Activated naive CD8-positive, alpha-beta T cell treated with anti-CD3 and anti-CD28 coated beads, Interleukin-2, amount 10 ng/mL, durations not matched to agents 7 days and 5 days (primary cell): ENCODE measurements around the gene MBOAT2. TPM values are rescaled to one million over a fixed set of nuclear protein-coding genes. Genes with fewer than 3 reads are reported as not detected.
"Not testable (repeated sequence)": the region's sequence is repeated elsewhere in the genome, so short reads cannot be mapped to it uniquely, and the experiment has no call there.

Experiments
- ATAC-seq: fragments of 150-1000 bp; cut with Tn5 transposase; one replicate; pipeline ENCODE4 v1.10.0; 2021; ENCODE audit warnings: low read depth, moderate library complexity
- POLR2A ChIA-PET: fragments of 350-600 bp; sonication (Branson Sonifier 250); formaldehyde crosslinking; loops from one replicate; lab custom pipeline; 2021; ENCODE audit warnings: antibody characterized with exemption; lab: Charles Lee
- DNase-seq: peaks from one replicate; pipeline ENCODE4 v3.0.0; 2021
- H3K27ac Mint-ChIP-seq: one replicate; pipeline ENCODE4 v1.8.0; 2022; ENCODE audit warnings: mild to moderate bottlenecking, mixed read lengths
- H3K27me3 Mint-ChIP-seq: one replicate; pipeline ENCODE4 v1.8.0; 2022; ENCODE audit warnings: mild to moderate bottlenecking, moderate library complexity, mixed read lengths
- H3K36me3 Mint-ChIP-seq: one replicate; pipeline ENCODE4 v1.8.0; 2021; ENCODE audit warnings: mild to moderate bottlenecking, mixed read lengths
- H3K4me1 Mint-ChIP-seq: one replicate; pipeline ENCODE4 v1.8.0; 2021; ENCODE audit warnings: mixed read lengths
- H3K4me3 Mint-ChIP-seq: one replicate; pipeline ENCODE4 v1.8.0; 2022; ENCODE audit warnings: mild to moderate bottlenecking, moderate library complexity, mixed read lengths
- H3K9me3 Mint-ChIP-seq: one replicate; pipeline ENCODE4 v1.8.0; 2021; ENCODE audit warnings: mixed read lengths
- total RNA-seq, 2 experiments: library from RNA; stranded (reverse); gene quantifications; one replicate each; pipeline ENCODE4 v1.2.3, GENCODE V29; 2021

Gene MBOAT2
- 1 to 10 TPM; 3.6 to 4.0 TPM for total RNA-seq

GRCh38 chr2:9003616-9004337, at the start of gene MBOAT2:
Gene MBOAT2, minus strand, starts transcription at chr2:9003684. Its CDS starts 70 bp downstream, at chr2:9003614.
- DNase-seq (peak; percentile 85), ATAC-seq (peak; percentile 93)
- POLR2A ChIA-PET = no interaction called here
- H3K4me1 Mint-ChIP-seq = peaks cover 14% of the 10 kb centered on the region
- peak within 1 kb of the TSS; percentile 77 for H3K4me3 Mint-ChIP-seq
- H3K27me3 Mint-ChIP-seq = peaks cover 18% of the 10 kb centered on the region
- H3K9me3 Mint-ChIP-seq = no peaks in the 10 kb centered on the region
- H3K27ac Mint-ChIP-seq = peak within 1 kb of the TSS; percentile 60
- no peaks in the 10 kb centered on the region for H3K36me3 Mint-ChIP-seq

GRCh38 chr2:9052821-9053533, 49.5 kb upstream of the MBOAT2 start:
- Mint-ChIP-seq H3K27me3 (no peaks in the 10 kb centered on the region), H3K36me3 (no peaks in the 10 kb centered on the region), H3K27ac (no peak overlapping the region), H3K4me3 (no peak overlapping the region), H3K9me3 (peaks cover 2% of the 10 kb centered on the region), H3K4me1 (peaks cover 6% of the 10 kb centered on the region)
- DNase-seq (no peak), ATAC-seq (no peak)
- POLR2A ChIA-PET = no interaction called here

GRCh38 chr2:9051451-9051850, 48.0 kb upstream of the MBOAT2 start:
- ATAC-seq, POLR2A ChIA-PET, H3K27me3 Mint-ChIP-seq: not testable (repeated sequence)

GRCh38 chr2:9050122-9050809, 46.8 kb upstream of the MBOAT2 start:
- POLR2A ChIA-PET = no interaction called here

More at GRCh38 chr2:9051451-9051850, 48.0 kb upstream of the MBOAT2 start:
- H3K9me3 Mint-ChIP-seq, H3K36me3 Mint-ChIP-seq, H3K4me3 Mint-ChIP-seq, DNase-seq, H3K27ac Mint-ChIP-seq, H3K4me1 Mint-ChIP-seq: not testable (repeated sequence)

GRCh38 chr2:9045595-9045994, 42.1 kb upstream of the MBOAT2 start:
- Mint-ChIP-seq H3K27ac (no peak overlapping the region), H3K4me1 (no peaks in the 10 kb centered on the region), H3K4me3 (no peak overlapping the region), H3K36me3 (no peaks in the 10 kb centered on the region), H3K9me3 (peaks cover 2% of the 10 kb centered on the region), H3K27me3 (no peaks in the 10 kb centered on the region)
- ATAC-seq (no peak), DNase-seq (no peak)
- POLR2A ChIA-PET = no interaction called here

More at GRCh38 chr2:9050122-9050809, 46.8 kb upstream of the MBOAT2 start:
- H3K27ac Mint-ChIP-seq = no peak overlapping the region
- H3K4me3 Mint-ChIP-seq = no peak overlapping the region
- H3K9me3 Mint-ChIP-seq = no peaks in the 10 kb centered on the region
- ATAC-seq = no peak
- H3K4me1 Mint-ChIP-seq = peaks cover 2% of the 10 kb centered on the region
- DNase-seq = no peak
- no peaks in the 10 kb centered on the region for H3K36me3 Mint-ChIP-seq
- no peaks in the 10 kb centered on the region for H3K27me3 Mint-ChIP-seq

GRCh38 chr2:9043491-9043890, 40.0 kb upstream of the MBOAT2 start:
- POLR2A ChIA-PET, H3K4me1 Mint-ChIP-seq: not testable (repeated sequence)

GRCh38 chr2:9037166-9037565, 33.7 kb upstream of the MBOAT2 start:
- POLR2A ChIA-PET = no interaction called here
- Mint-ChIP-seq H3K4me3 (no peak overlapping the region), H3K27ac (no peak overlapping the region), H3K9me3 (peaks cover 7% of the 10 kb centered on the region), H3K36me3 (no peaks in the 10 kb centered on the region), H3K27me3 (peaks cover 17% of the 10 kb centered on the region), H3K4me1 (peaks cover 15% of the 10 kb centered on the region)
- DNase-seq (no peak), ATAC-seq (no peak)

More at GRCh38 chr2:9043491-9043890, 40.0 kb upstream of the MBOAT2 start:
- not testable (repeated sequence) for ATAC-seq, H3K27ac Mint-ChIP-seq, H3K27me3 Mint-ChIP-seq, DNase-seq, H3K9me3 Mint-ChIP-seq, H3K4me3 Mint-ChIP-seq, H3K36me3 Mint-ChIP-seq

GRCh38 chr2:9033385-9034168, 30.1 kb upstream of the MBOAT2 start:
- no peak for DNase-seq
- H3K36me3 Mint-ChIP-seq = no peaks in the 10 kb centered on the region
- POLR2A ChIA-PET = no interaction called here

GRCh38 chr2:9032536-9033255, 29.2 kb upstream of the MBOAT2 start:
- H3K4me3 Mint-ChIP-seq = no peak overlapping the region
- H3K27ac Mint-ChIP-seq = no peak overlapping the region
- H3K36me3 Mint-ChIP-seq = no peaks in the 10 kb centered on the region
- no peak for DNase-seq
- peaks cover 41% of the 10 kb centered on the region for H3K27me3 Mint-ChIP-seq
- no peaks in the 10 kb centered on the region for H3K9me3 Mint-ChIP-seq
- peaks cover 15% of the 10 kb centered on the region for H3K4me1 Mint-ChIP-seq
- POLR2A ChIA-PET = no interaction called here
- no peak for ATAC-seq

More at GRCh38 chr2:9033385-9034168, 30.1 kb upstream of the MBOAT2 start:
- ATAC-seq = peak; percentile 76
- Mint-ChIP-seq H3K27me3 (peaks cover 40% of the 10 kb centered on the region), H3K4me3 (peak overlapping the region; percentile 33), H3K27ac (peak overlapping the region; percentile 31), H3K4me1 (peaks cover 15% of the 10 kb centered on the region), H3K9me3 (peaks cover 5% of the 10 kb centered on the region)

GRCh38 chr2:9032121-9032520, 28.6 kb upstream of the MBOAT2 start:
- DNase-seq = no peak
- POLR2A ChIA-PET = no interaction called here
- Mint-ChIP-seq H3K4me3 (no peak overlapping the region), H3K36me3 (no peaks in the 10 kb centered on the region), H3K27ac (no peak overlapping the region), H3K9me3 (no peaks in the 10 kb centered on the region), H3K27me3 (peaks cover 37% of the 10 kb centered on the region), H3K4me1 (peaks cover 15% of the 10 kb centered on the region)
- ATAC-seq = no peak

- H3K4me1 Mint-ChIP-seq = peaks cover 15% of the 10 kb centered on the region
- peaks cover 38% of the 10 kb centered on the region for H3K27me3 Mint-ChIP-seq
- H3K36me3 Mint-ChIP-seq = no peaks in the 10 kb centered on the region
- POLR2A ChIA-PET = no interaction called here
- DNase-seq (no peak), ATAC-seq (no peak)
- no peaks in the 10 kb centered on the region for H3K9me3 Mint-ChIP-seq
- no peak overlapping the region for H3K27ac Mint-ChIP-seq
- no peak overlapping the region for H3K4me3 Mint-ChIP-seq
Observed at GRCh38 chr2:9031246-9031645, 27.8 kb upstream of the MBOAT2 start.

- DNase-seq (no peak), ATAC-seq (no peak)
- Mint-ChIP-seq H3K36me3 (no peaks in the 10 kb centered on the region), H3K4me3 (no peak overlapping the region), H3K27ac (no peak overlapping the region), H3K9me3 (no peaks in the 10 kb centered on the region), H3K4me1 (peaks cover 15% of the 10 kb centered on the region), H3K27me3 (peaks cover 38% of the 10 kb centered on the region)
- POLR2A ChIA-PET = no interaction called here
Observed at GRCh38 chr2:9030841-9031240, 27.4 kb upstream of the MBOAT2 start.
